Measurements from ENCODE around the gene ANK3. TPM values are rescaled to one million over a fixed set of nuclear protein-coding genes. Genes with fewer than 3 reads are reported as not detected.

ANK3 gene
- total and polyA plus RNA-seq, 2 donors (not counting 3 experiments of a cell fraction or from before 2014, with no cell fraction given), result 0.88 to 8.5 TPM

GRCh38 chr10:60267802-60268201 is 121.9 kb downstream of the ANK3 start:
- DNase-seq (ENCODE audit: low read depth, low spot score) (no peak), FAIRE-seq (no peak)
- intact Hi-C loops (cut with micrococcal nuclease) (no loop called here), dilution Hi-C loops (cut with MboI; ENCODE audit: extremely low pct_ligation_motif_present, low sequenced_read_pairs) (no loop called here)
- ChIA-PET POLR2A (no interaction called here), CTCF (interaction anchor here (0.7 to 1.2 kb wide), 2 partner anchors 64 to 166 kb away, joined by 3 read pairs; no protein-coding TSS in a partner anchor)
- Histone ChIP-seq H2AFZ (ENCODE audit: low read depth, low read length) (peak overlapping the region; percentile 38), H3K27ac (ENCODE audit: insufficient read depth, low read depth, low read length) (no peak overlapping the region), H4K20me1 (replicated peaks; ENCODE audit: control insufficient read depth, extremely low read depth, insufficient read depth, low read length) (no peaks in the 10 kb centered on the region), H3K4me3 (replicated peaks in 1 of 3; ENCODE audit: insufficient read depth in 1 of 3, low read depth in 1 of 3, low read length in 3 of 3) (no peak overlapping the region), H3K36me3 (ENCODE audit: control insufficient read depth in 2 of 2, extremely low read depth in 1 of 2, insufficient read depth in 2 of 2, low read length in 2 of 2) (no peaks in the 10 kb centered on the region), H3K9me3 (replicated peaks; ENCODE audit: control insufficient read depth, insufficient read depth, low read length) (no peaks in the 10 kb centered on the region), H3K4me2 (ENCODE audit: insufficient read depth, low read length) (no peak overlapping the region), H3K9ac (replicated peaks; ENCODE audit: extremely low read depth, insufficient read depth, low read length) (no peak overlapping the region), H3K4me1 (ENCODE audit: control insufficient read depth, extremely low read depth, insufficient read depth, low read length) (no peaks in the 10 kb centered on the region), H3K9me1 (replicated peaks; ENCODE audit: control insufficient read depth, extremely low read depth, insufficient read depth, low read length) (no peaks in the 10 kb centered on the region), H3K79me2 (ENCODE audit: control insufficient read depth, insufficient read depth, low read length) (no peaks in the 10 kb centered on the region), H3K27me3 (ENCODE audit: control insufficient read depth in 2 of 2, insufficient read depth in 2 of 2, low read length in 2 of 2) (no peaks in the 10 kb centered on the region)
- BruUV-seq (replicated peaks), result no TSS peak
- TF ChIP-seq POLR2AphosphoS5 (IDR thresholded peaks at IDR 0.05; ENCODE audit: insufficient read depth, low read depth, low read length) (no peak), FOS (IDR thresholded peaks at IDR 0.05; ENCODE audit: borderline replicate concordance, insufficient read depth, low read length) (no peak), MAX (IDR thresholded peaks at IDR 0.05; ENCODE audit: insufficient read depth, insufficient read length) (no peak)

GRCh38 chr10:60266513-60266912 is 123.2 kb downstream of the ANK3 start:
- Histone ChIP-seq H3K79me2 (ENCODE audit: control insufficient read depth, insufficient read depth, low read length) (no peaks in the 10 kb centered on the region), H3K27me3 (ENCODE audit: control insufficient read depth in 2 of 2, insufficient read depth in 2 of 2, low read length in 2 of 2) (no peaks in the 10 kb centered on the region), H3K4me1 (ENCODE audit: control insufficient read depth, extremely low read depth, insufficient read depth, low read length) (no peaks in the 10 kb centered on the region), H3K9me3 (replicated peaks; ENCODE audit: control insufficient read depth, insufficient read depth, low read length) (no peaks in the 10 kb centered on the region), H3K4me2 (ENCODE audit: insufficient read depth, low read length) (no peak overlapping the region), H3K9ac (replicated peaks; ENCODE audit: extremely low read depth, insufficient read depth, low read length) (no peak overlapping the region), H3K9me1 (replicated peaks; ENCODE audit: control insufficient read depth, extremely low read depth, insufficient read depth, low read length) (no peaks in the 10 kb centered on the region), H3K36me3 (ENCODE audit: control insufficient read depth in 2 of 2, extremely low read depth in 1 of 2, insufficient read depth in 2 of 2, low read length in 2 of 2) (no peaks in the 10 kb centered on the region), H3K27ac (ENCODE audit: insufficient read depth, low read depth, low read length) (no peak overlapping the region), H4K20me1 (replicated peaks; ENCODE audit: control insufficient read depth, extremely low read depth, insufficient read depth, low read length) (no peaks in the 10 kb centered on the region), H2AFZ (ENCODE audit: low read depth, low read length) (no peak overlapping the region), H3K4me3 (replicated peaks in 1 of 3; ENCODE audit: insufficient read depth in 1 of 3, low read depth in 1 of 3, low read length in 3 of 3) (no peak overlapping the region)
- BruUV-seq (replicated peaks), result no TSS peak
- intact Hi-C loops (cut with micrococcal nuclease) (no loop called here), dilution Hi-C loops (cut with MboI; ENCODE audit: extremely low pct_ligation_motif_present, low sequenced_read_pairs) (no loop called here)
- CTCF ChIA-PET, result no interaction called here
- no peak for DNase-seq (ENCODE audit: low read depth, low spot score)
- FAIRE-seq, result peak; percentile 31
- POLR2A ChIA-PET, result no interaction called here
- TF ChIP-seq MYC (IDR thresholded peaks at IDR 0.05; ENCODE audit: low read depth, low read length), result no peak
- TF ChIP-seq FOS (IDR thresholded peaks at IDR 0.05; ENCODE audit: borderline replicate concordance, insufficient read depth, low read length), result no peak
- no peak for TF ChIP-seq JUN (IDR thresholded peaks at IDR 0.05; ENCODE audit: borderline replicate concordance, insufficient read depth, insufficient read length, low read depth)
- no peak for TF ChIP-seq CTCF (IDR thresholded peaks at IDR 0.05; ENCODE audit: extremely low read depth in 1 of 2, insufficient read depth in 1 of 2, low read depth in 1 of 2, low read length in 2 of 2)
- no peak for TF ChIP-seq GATA2 (IDR thresholded peaks at IDR 0.05; ENCODE audit: insufficient read depth, insufficient read length, low read depth, low read length)
- no peak for TF ChIP-seq MAX (IDR thresholded peaks at IDR 0.05; ENCODE audit: insufficient read depth, insufficient read length)
- no peak for TF ChIP-seq EZH2 (IDR thresholded peaks at IDR 0.05; ENCODE audit: borderline replicate concordance, low read depth, low read length, severe bottlenecking)
- no peak for TF ChIP-seq POLR2AphosphoS5 (IDR thresholded peaks at IDR 0.05; ENCODE audit: insufficient read depth, low read depth, low read length)
- no peak for TF ChIP-seq POLR2A (IDR thresholded peaks at IDR 0.05; ENCODE audit: low read depth, low read length)
